NK-92 (cell line): ENCODE results near the gene MACF1.

Experiments used
- DNase-seq: peaks from one replicate; lab custom pipeline; 2025; ENCODE audit not compliant: unreplicated experiment; lab: John Stamatoyannopoulos, UW

The MACF1 gene

DNA sequence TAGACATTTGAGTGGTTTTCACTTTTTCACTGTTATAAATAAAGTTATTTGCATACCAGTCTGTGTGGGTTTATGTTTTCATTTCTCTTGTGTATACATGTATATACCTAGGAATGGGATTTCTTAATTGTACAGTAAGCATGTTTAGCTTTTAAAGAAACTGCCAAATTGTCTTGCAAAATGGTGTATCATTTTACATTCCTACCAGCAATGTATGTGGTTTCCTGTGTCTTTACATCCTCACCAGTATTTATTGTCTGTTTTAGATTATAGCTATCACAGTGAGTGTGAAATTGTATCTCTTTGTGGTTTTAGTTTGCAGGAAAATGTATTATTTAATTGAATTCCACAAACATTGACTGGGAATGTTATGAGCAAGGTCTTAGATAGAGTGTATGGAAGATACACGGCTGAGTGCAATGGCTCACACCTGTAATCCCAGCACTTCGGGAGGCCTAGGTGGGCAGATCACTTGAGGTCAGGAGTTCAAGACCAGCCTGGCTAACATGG lies 57.3 kb downstream of the MACF1 start:
- DNase-seq: no peak

DNA sequence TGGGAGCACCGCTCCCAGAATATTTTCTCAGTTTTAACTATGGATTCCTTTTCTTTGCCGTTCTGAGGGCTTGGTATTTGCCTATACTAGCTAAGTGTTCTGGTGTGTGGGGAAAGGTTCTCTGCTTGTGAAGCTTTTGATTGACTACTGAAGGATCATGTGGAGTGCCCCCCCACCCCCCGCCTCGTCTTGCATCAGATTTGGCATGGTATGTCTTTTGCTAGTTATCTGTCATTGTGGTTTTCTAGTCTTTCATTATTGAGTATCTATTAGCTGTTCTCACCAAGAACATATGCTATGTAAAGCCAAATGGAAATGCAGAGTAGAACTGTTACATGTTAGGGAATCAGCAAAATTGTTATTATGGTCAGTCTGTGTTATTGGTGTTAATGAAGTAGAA lies 58.3 kb downstream of the MACF1 start:
- no peak for DNase-seq

GRCh38 chr1:39266269-39266668 lies 61.8 kb downstream of the MACF1 start:
- DNase-seq: no peak

- DNase-seq: no peak
Observed at GRCh38 chr1:39266792-39267191, 62.3 kb downstream of the MACF1 start.

DNA sequence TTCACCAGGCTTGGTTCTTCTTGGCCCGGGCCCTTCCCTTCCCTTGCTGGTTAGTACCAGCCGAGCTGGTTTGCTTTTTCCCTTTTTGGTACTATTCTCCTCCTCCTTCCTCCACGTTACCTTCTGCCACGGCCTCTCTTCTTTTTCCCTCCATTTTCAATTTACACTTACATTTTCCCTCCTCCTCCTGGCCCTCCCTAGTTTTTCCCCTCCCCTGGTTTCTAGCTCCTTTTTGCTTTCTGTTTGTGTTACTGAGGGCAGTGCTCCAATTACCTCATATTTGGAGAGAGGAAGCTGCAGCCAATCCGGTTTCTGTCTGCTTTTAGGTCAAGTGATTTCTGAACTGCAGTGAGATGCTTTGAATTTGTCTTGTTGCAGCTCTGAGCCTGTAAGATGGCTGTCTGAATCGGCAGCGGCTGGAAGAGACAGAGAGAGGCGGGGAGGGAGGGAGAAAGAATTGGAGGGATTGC lies 63.7 kb downstream of the MACF1 start:
- DNase-seq: no peak

- DNase-seq: no peak
Observed at GRCh38 chr1:39268906-39269305, 64.4 kb downstream of the MACF1 start.

DNA sequence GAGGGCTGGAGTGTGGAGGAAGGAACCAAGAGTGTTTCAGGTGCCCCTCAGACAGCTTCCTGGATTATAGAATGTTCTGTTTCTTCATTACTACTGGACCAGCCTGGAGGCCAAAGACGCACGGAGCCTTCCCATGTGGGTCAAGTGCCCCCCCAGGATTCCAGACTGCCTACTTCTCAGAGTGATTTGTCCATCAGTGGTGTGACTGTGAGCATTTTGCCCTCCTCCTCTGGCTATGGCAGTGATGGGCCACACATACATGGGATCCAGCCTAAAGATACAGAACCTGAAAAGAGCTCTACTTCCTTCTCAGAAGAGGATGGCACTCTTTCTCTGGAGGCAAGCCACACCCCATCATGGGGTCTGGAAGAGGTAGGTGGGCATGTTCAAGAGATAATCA lies 64.9 kb downstream of the MACF1 start:
- no peak for DNase-seq

DNA sequence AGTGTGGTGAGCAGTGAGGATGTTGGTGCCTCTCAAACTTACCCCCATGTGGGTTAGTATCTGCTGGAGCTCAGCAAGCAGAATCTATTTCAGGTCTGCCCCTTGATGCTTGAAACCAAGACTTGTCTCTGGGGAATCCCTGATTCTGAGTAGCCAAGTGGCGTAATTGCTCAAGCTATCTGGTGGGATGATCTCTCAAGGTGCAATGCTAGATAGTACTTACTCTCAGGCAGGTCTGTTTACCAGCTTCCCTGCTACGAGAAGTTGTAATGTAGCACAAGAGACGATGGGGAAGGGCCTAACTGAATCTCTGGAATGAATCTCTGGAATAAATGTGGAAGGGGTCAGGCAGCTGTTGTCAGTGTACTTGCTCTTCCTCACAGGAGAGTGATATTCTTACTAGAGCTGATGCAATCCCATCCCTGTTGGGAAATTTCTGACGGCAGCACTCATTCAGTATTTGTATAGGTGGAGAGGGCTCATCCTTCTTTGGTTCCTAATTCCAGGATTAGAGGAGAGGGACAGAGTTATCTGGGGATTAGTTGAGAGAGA lies 65.4 kb downstream of the MACF1 start:
- no peak for DNase-seq

DNA sequence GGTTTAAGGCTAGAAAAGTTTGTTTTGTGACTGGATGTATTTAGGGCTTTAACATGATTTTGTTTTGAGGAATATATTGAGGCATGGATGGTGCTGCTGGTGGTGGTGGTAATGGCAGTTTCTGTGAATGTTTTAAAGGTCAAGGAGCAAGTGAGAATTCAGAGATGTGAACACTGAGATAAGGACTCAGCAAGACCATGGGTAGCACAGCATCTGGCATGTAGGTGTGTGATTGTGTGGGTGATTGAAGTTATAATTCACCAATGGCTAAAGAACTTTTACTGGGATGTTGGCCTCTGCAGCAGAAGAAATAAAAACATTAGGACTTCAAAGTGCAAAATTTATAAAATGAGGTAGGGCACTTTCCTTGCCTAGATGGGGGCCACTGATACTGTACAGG lies 65.9 kb downstream of the MACF1 start:
- no peak for DNase-seq

GRCh38 chr1:39272027-39272797 lies 67.7 kb downstream of the MACF1 start:
- DNase-seq: no peak

DNA sequence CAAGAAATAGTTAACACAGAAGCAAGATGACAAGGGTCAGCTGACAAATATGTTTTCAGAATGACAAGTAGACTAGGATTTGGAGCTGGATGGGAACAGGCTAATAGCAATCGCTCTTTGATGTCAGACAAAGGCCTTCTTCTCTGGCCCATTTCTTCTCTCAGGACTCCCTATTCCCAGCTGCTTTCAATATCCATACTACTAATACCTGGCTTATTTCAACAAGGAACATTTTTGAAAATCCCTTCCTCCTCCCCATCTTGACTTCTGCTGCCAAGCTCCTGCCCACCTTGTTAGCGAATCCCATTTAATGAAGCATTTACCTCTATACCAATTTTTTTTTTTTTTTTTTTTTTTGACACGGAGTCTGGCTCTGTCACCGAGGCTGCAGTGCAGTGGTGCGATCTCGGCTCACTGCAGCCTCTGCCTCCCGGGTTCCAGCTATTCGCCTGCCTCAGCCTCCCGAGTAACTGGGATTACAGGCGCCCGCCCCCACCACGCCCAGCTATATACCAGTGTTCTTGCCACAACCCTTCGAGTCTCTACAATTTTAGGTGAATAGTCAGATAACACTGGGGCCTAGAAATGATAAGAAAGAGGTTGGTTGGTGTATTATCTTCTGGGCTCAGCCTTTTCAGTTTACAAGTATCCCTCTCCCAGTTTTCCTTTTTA lies 68.4 kb downstream of the MACF1 start:
- no peak for DNase-seq

GRCh38 chr1:39275836-39276507 lies 71.5 kb downstream of the MACF1 start:
- DNase-seq: no peak

DNA sequence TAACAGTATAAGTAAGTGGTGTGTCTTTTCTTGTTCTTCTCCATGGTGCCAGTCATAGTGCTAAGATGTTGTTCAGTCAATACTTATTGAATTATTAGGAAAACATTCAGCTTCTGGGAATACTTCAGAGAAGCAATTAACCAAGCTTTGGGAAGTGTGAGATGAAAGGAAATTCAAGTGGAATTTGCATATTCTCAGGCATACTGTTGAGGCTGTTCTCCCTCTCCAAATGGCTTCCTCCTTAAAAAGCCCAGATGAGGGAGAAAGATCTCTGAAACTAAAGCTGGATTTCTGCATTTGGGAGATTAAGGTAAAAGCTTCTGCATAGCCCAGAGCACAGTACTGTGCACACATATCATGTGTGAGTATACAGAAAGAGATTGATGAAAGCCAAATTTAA lies 73.4 kb downstream of the MACF1 start:
- no peak for DNase-seq

DNA sequence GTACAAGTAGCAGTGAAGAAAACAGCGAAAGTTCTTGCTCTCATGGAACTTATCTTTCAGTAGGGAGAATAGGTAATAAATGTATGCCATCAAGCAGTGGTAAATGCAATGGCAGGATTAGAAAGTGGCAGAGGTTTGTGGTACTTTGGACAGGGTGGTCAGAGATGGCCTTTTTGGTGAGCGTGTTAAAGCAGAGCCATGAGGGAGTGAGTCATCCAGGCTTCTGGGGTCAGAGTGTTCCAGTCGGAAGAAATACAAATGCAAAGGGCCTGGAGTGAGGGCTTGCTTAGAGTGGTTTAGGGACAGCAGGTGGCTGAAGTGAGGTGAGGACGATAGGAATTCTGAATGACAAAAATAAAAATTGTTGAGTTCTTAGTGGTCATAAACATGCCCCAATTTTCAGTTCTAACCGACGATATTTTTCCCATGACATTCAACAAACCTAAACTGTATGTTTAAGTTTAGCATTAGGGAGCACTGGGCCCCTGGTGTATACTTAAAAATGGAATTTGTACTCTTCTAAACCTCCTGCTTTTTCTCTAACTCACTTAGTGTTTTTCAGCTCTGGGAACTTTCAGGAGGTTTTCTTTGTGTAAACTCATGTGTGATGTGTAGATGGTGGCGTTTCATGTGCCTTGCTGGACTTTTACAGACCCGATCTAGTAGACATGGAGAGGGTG lies 78.2 kb downstream of the MACF1 start:
- no peak for DNase-seq

DNA sequence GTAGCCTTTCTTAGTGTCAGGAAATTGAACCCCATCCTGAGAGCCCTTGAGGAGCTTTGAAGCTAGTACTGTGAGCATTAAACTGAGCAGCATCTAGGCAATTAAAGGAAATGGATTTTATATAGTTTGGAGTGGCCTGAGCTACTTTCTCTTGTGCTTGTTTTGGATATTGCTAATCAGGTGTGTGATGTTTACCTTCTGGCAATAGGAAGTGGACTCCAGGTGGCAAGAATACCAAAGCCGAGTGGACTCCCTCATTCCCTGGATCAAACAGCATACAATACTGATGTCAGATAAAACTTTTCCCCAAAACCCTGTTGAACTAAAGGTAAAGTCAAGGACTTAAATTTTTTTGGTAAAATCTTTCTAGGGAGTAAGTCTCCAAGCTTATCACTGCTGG lies 79.4 kb downstream of the MACF1 start:
- no peak for DNase-seq

DNA sequence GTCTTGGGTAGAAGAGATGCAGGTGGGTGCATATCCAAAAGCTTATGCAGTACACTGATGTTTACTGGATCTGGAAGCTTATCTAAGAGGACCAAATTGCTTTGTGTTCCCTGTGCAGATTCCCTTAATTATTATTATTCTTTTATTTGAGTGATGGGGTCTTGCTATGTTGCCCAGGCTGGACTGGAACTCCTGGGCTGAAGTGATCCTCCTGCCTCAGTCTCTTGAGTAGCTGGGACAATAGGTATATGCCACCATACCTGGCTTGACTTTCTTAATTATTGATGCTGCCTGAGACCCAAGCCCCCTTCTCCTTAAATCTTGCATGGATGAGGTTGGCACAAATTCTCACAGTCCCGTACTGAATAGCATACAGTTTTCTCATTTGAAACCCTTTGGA lies 83.0 kb downstream of the MACF1 start:
- no peak for DNase-seq

DNA sequence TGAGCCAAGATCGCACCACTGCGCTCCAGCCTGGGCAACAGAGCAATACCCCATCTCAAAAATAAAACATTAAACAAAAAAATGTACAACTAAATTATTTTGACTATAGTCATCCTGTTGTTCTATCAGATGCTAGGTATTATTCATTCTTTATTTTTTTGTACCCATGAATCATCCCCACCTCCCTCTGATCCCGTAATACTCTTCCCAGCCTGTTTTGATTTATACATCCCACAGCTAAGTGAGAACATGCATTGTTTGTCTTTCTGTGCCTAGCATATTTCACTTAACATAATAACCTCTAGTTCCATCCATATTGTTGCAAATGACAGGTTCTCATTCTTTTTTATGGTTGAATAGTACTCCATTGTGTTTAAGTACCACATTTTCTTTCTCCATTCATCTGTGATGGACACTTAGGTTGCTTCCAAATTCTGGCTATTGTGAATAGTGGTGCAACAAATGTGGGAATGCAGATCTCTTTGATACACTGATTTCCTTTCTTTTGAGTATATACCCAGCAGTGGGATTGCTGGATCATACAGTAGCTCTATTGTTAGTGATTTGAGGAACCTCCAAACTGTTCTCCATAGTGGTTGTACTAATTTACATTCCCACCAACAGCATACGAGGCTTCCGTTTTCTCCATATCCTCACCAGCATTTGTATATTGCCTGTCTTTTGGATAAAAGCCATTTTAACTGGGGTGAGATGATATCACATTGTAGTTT lies 84.4 kb downstream of the MACF1 start:
- DNase-seq: no peak

DNA sequence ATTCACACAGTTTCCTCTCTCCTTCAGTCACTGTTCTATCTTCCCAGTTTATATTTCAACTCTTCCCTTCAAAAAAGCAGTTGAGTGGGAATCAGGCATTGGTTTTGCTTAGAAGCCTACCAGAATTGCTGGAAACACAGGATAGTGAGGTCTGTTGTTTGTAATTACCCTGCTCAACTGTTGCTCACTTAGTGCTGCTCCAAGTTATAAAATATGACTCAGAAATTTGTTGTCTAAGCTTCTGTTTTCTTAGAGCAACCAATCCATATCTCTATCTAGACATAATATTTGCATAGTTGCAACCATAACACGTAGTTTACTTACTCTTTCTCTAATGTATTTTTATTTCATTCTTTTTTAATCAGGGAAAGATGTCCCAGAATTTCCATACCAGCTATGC lies 87.9 kb downstream of the MACF1 start:
- no peak for DNase-seq

DNA sequence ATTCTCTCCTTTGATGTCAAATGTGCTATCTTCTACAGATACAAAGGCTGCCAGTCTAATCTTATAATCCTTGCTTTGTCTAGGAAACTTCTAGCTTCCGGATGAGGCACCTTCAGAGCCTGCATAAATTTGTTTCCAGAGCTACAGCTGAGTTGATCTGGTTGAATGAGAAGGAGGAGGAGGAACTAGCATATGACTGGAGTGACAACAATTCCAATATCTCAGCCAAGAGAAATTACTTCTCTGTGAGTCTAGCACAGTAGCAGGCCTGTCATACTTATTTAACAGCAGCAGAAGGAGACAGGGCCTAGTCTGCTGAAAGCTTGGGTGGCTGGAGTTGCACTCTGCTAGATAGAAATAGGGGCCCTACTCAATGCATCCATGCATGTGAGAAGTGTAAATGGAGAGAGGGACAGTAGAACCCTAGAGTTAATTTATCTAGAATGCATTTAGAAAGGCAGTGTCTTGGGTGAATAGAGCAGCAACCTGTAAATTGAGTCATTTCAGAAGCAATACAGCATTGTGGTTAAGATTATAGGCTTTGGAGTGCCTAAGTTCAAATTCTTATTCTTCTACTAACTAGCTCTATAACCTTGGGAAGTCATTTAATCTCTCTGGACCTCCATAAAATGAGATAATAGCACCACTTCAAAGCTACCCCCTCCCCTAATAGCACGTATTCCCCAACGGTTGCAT lies 89.0 kb downstream of the MACF1 start:
- DNase-seq: no peak

GRCh38 chr1:39294531-39294930 lies 90.0 kb downstream of the MACF1 start:
- DNase-seq: no peak
